ENCODE data around the gene REV1.

Gene REV1

DNA sequence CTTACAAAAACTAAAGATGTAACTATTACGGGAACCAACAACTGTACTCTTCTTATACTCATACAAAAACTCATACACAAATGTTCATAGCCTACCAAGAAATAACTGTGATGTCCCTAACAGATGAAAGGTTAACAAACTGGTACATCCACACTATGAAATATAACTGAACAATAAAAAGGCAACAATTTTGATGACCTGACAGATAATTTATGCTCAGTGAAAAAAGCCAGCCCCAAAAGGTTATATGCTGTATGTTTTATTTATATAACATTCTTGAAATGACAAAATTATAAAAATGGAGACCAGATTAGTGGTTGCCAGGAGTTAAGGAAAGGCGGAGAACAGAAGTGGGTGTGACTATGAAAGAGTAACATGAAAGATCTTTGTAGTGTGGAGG, 31.3 kb downstream of the REV1 start:
- no peak overlapping the region for H3K27ac ChIP-seq (replicated peaks)
- TF ChIP-seq SPI1 (IDR thresholded peaks at IDR 0.05; ENCODE audit: borderline replicate concordance, low read depth) (no peak), GABPA (IDR thresholded peaks at IDR 0.05; ENCODE audit: low read depth) (no peak)
- TF ChIP-seq, protein P1, sequence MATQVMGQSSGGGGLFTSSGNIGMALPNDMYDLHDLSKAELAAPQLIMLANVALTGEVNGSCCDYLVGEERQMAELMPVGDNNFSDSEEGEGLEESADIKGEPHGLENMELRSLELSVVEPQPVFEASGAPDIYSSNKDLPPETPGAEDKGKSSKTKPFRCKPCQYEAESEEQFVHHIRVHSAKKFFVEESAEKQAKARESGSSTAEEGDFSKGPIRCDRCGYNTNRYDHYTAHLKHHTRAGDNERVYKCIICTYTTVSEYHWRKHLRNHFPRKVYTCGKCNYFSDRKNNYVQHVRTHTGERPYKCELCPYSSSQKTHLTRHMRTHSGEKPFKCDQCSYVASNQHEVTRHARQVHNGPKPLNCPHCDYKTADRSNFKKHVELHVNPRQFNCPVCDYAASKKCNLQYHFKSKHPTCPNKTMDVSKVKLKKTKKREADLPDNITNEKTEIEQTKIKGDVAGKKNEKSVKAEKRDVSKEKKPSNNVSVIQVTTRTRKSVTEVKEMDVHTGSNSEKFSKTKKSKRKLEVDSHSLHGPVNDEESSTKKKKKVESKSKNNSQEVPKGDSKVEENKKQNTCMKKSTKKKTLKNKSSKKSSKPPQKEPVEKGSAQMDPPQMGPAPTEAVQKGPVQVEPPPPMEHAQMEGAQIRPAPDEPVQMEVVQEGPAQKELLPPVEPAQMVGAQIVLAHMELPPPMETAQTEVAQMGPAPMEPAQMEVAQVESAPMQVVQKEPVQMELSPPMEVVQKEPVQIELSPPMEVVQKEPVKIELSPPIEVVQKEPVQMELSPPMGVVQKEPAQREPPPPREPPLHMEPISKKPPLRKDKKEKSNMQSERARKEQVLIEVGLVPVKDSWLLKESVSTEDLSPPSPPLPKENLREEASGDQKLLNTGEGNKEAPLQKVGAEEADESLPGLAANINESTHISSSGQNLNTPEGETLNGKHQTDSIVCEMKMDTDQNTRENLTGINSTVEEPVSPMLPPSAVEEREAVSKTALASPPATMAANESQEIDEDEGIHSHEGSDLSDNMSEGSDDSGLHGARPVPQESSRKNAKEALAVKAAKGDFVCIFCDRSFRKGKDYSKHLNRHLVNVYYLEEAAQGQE (IDR thresholded peaks at IDR 0.05; ENCODE audit: insufficient replicate concordance, low read depth), result no peak
- TF ChIP-seq, protein P2, sequence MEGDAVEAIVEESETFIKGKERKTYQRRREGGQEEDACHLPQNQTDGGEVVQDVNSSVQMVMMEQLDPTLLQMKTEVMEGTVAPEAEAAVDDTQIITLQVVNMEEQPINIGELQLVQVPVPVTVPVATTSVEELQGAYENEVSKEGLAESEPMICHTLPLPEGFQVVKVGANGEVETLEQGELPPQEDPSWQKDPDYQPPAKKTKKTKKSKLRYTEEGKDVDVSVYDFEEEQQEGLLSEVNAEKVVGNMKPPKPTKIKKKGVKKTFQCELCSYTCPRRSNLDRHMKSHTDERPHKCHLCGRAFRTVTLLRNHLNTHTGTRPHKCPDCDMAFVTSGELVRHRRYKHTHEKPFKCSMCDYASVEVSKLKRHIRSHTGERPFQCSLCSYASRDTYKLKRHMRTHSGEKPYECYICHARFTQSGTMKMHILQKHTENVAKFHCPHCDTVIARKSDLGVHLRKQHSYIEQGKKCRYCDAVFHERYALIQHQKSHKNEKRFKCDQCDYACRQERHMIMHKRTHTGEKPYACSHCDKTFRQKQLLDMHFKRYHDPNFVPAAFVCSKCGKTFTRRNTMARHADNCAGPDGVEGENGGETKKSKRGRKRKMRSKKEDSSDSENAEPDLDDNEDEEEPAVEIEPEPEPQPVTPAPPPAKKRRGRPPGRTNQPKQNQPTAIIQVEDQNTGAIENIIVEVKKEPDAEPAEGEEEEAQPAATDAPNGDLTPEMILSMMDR (IDR thresholded peaks at IDR 0.05; ENCODE audit: insufficient read depth, low read length), result no peak
- DNase-seq (ENCODE audit: low read depth in 1 of 2, low spot score in 1 of 2), result no peak
- no peak overlapping the region for H3K4me3 ChIP-seq (replicated peaks; ENCODE audit: insufficient read depth, low read length)
- H3K27me3 ChIP-seq (ENCODE audit: insufficient read depth, poor library complexity, severe bottlenecking), result no peaks in the 10 kb centered on the region

DNA sequence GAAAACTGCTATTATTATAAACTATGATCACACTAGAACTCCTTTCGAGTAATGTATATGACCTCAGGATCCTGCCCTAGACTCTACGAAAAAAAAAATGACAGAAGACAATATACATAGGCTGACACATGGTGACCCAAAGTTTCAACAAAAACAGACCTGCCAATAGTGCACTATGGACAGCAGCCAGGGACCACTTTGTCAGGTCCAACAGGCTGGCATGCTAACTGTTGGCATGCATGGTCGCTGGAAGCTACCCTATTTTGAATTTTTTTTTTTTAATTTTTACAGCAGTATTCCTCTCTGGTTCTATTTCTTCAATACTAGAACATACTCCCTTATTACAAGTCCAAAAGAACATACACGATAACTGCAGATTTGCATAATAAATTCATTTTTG, 38.1 kb downstream of the REV1 start:
- TF ChIP-seq, protein P1 (IDR thresholded peaks at IDR 0.05; ENCODE audit: insufficient replicate concordance, low read depth), result no peak
- TF ChIP-seq, protein P2 (IDR thresholded peaks at IDR 0.05; ENCODE audit: insufficient read depth, low read length), result no peak
- no peak for TF ChIP-seq GABPA (IDR thresholded peaks at IDR 0.05; ENCODE audit: low read depth)
- no peak for TF ChIP-seq POLR2AphosphoS5 (IDR thresholded peaks at IDR 0.05; ENCODE audit: low read depth)
- TF ChIP-seq SPI1 (IDR thresholded peaks at IDR 0.05; ENCODE audit: borderline replicate concordance, low read depth), result no peak
- no peak overlapping the region for H3K4me3 ChIP-seq (replicated peaks; ENCODE audit: insufficient read depth, low read length)
- no peaks in the 10 kb centered on the region for H3K27me3 ChIP-seq (ENCODE audit: insufficient read depth, poor library complexity, severe bottlenecking)
- no peak for DNase-seq (ENCODE audit: low read depth in 1 of 2, low spot score in 1 of 2)
- H3K27ac ChIP-seq (replicated peaks), result no peak overlapping the region

DNA sequence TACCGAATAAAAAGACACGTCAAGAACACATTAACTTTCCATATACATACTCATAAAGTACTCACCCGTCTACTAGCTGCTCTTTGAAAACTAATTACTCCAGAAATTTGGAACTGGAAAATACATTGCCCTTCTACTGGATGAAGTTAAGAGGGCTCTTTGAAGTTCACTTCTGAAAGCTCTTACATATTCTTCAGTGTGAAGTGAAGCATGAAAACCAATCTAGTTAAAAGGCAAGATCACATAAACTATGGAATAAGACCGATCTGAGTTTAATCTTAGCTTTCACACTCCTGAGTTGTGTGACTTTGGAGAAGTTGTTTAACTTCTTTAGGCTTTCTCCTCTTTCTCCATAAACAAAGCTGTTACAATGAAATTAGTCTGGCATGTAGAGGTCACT, 38.5 kb downstream of the REV1 start:
- TF ChIP-seq GABPA (IDR thresholded peaks at IDR 0.05; ENCODE audit: low read depth) (no peak), SPI1 (IDR thresholded peaks at IDR 0.05; ENCODE audit: borderline replicate concordance, low read depth) (no peak), POLR2AphosphoS5 (IDR thresholded peaks at IDR 0.05; ENCODE audit: low read depth) (no peak)
- TF ChIP-seq, protein P2 (IDR thresholded peaks at IDR 0.05; ENCODE audit: insufficient read depth, low read length), result no peak
- TF ChIP-seq, protein P1 (IDR thresholded peaks at IDR 0.05; ENCODE audit: insufficient replicate concordance, low read depth), result no peak
- Histone ChIP-seq H3K27me3 (ENCODE audit: insufficient read depth, poor library complexity, severe bottlenecking) (no peaks in the 10 kb centered on the region), H3K27ac (replicated peaks) (no peak overlapping the region), H3K4me3 (replicated peaks; ENCODE audit: insufficient read depth, low read length) (no peak overlapping the region)
- DNase-seq (ENCODE audit: low read depth in 1 of 2, low spot score in 1 of 2), result no peak

All from HL-60 (cell line).